K562 (cell line): Measurements from ENCODE around the gene FANCG. TPM values are rescaled to one million over a fixed set of nuclear protein-coding genes. Genes with fewer than 3 reads are reported as not detected.

Experiments used
- AFF1 ChIP-seq, 2 experiments: fragments of 450-650 bp; IDR thresholded peaks; 2 replicates each; pipeline ENCODE4 v1.6.1; 2018; ENCODE audit warnings: mild to moderate bottlenecking in 2 of 2, low read depth in 1 of 2; ENCODE audit not compliant: partially characterized antibody in 2 of 2
- C11orf30 ChIP-seq: fragments of 450-650 bp; IDR thresholded peaks from 2 replicates; pipeline ENCODE4 v1.6.1; 2016; ENCODE audit warnings: low read depth, mild to moderate bottlenecking
- CAMTA2 ChIP-seq: fragments of 250-450 bp; sonication (Bioruptor Pico); conservative IDR thresholded peaks from 2 replicates; pipeline ENCODE4 v1.5.1; 2022
- CBFB ChIP-seq: sonication (generic); formaldehyde crosslinking; IDR thresholded peaks from 2 replicates; pipeline ENCODE4 v1.4.0; 2020; ENCODE audit warnings: mild to moderate bottlenecking, missing genetic modification reagents
- COPS2 ChIP-seq: fragments of 450-650 bp; conservative IDR thresholded peaks from 2 replicates; pipeline ENCODE4 v1.6.1; 2016; ENCODE audit warnings: mild to moderate bottlenecking, moderate library complexity
- CSDE1 ChIP-seq, 2 experiments: fragments of 450-650 bp; IDR thresholded peaks; 2 replicates each; pipeline ENCODE4 v1.6.1; 2016; ENCODE audit warnings: mild to moderate bottlenecking in 1 of 2
- E4F1 ChIP-seq: fragments of 250-450 bp; sonication (Bioruptor Pico); IDR thresholded peaks from 2 replicates; pipeline ENCODE4 v1.5.0; 2021; ENCODE audit warnings: mild to moderate bottlenecking, borderline replicate concordance
- ETS1 ChIP-seq: conservative IDR thresholded peaks from 2 replicates; pipeline ENCODE4 v1.6.1; 2011; ENCODE audit warnings: low read depth, mild to moderate bottlenecking, low read length; ENCODE audit not compliant: control insufficient read depth
- ETV5 ChIP-seq: sonication (generic); formaldehyde crosslinking; IDR thresholded peaks from 2 replicates; pipeline ENCODE4 v1.4.0; 2020; ENCODE audit warnings: low read depth, mild to moderate bottlenecking, missing genetic modification reagents
- GATAD2A ChIP-seq: fragments of 450-650 bp; IDR thresholded peaks from 2 replicates; pipeline ENCODE4 v1.6.1; 2017
- IFI16 ChIP-seq: fragments of 250-450 bp; sonication (Bioruptor Pico); IDR thresholded peaks from 2 replicates; pipeline ENCODE4 v2.1.2; 2022; ENCODE audit warnings: mild to moderate bottlenecking, inconsistent platforms
- MCM7 ChIP-seq, 2 experiments: fragments of 450-650 bp; IDR thresholded peaks; 2 replicates each; pipeline ENCODE4 v1.6.1; 2016 to 2018
- MYBL2 ChIP-seq, 2 experiments: fragments of 450-650 bp in 1 of 2; sonication (generic) in 1 of 2; formaldehyde crosslinking in 1 of 2; IDR thresholded peaks; 2 replicates each; pipeline versions ENCODE4 v1.6.1 to v1.8.1; 2017 to 2022; ENCODE audit warnings: borderline replicate concordance in 1 of 2, inconsistent platforms in 1 of 2, low read depth in 1 of 2, mild to moderate bottlenecking in 1 of 2, missing genetic modification reagents in 1 of 2, moderate library complexity in 1 of 2
- POLR2AphosphoS2 ChIP-seq: IDR thresholded peaks from 2 replicates; pipeline ENCODE4 v1.6.1; 2012; ENCODE audit warnings: low read length, improper control_type of control experiment
- SETDB1 ChIP-seq: IDR thresholded peaks from one replicate; pipeline ENCODE4 v1.6.1; 2012; ENCODE audit warnings: low read length, control low read depth, inconsistent platforms
- SUPT5H ChIP-seq: fragments of 450-650 bp; IDR thresholded peaks from 2 replicates; pipeline ENCODE4 v1.6.1; 2016
- THRB ChIP-seq: fragments of 450-650 bp; formaldehyde crosslinking; conservative IDR thresholded peaks from 2 replicates; pipeline ENCODE4 v1.4.0; 2022; ENCODE audit warnings: mild to moderate bottlenecking, missing genetic modification characterization
- ZNF12 ChIP-seq: sonication (generic); formaldehyde crosslinking; IDR thresholded peaks from 2 replicates; pipeline ENCODE4 v1.4.0; 2020; ENCODE audit warnings: mild to moderate bottlenecking, missing genetic modification reagents
- ZNF445 ChIP-seq: fragments of 250-450 bp; sonication (Bioruptor Pico); IDR thresholded peaks from 2 replicates; pipeline ENCODE4 v1.4.0; 2020; ENCODE audit warnings: low read depth, mild to moderate bottlenecking, moderate library complexity
- polyA plus RNA-seq, 8 experiments: library from polyadenylated mRNA; depleted of rRNA in 4 of 8; stranded (reverse) in 5 of 8; unstranded in 3 of 8; fragments of >200 nt; fragmentation: Nextera tagmentation in 2 of 8; fragmentation: Illumina TruSeq in 1 of 8; extraction: Ambion mirVana in 2 of 8; extraction: Trizol in 1 of 8; gene quantifications; 2 replicates each; pipeline versions ENCODE4 v1.2.1 to v1.2.3, GENCODE V29; 2011 to 2014; ENCODE audit warnings: inconsistent platforms in 1 of 8, missing spikeins in 1 of 8
- total RNA-seq, 7 experiments: library from RNA; depleted of rRNA in 6 of 7; stranded (reverse); fragments of >200 nt in 6 of 7; fragmentation: Illumina TruSeq in 2 of 7; extraction: Trizol in 2 of 7; gene quantifications; 2 replicates each; pipeline versions ENCODE4 v1.2.1 to v1.2.3, GENCODE V29; 2011 to 2021; ENCODE audit warnings: low replicate concordance in 1 of 7

The FANCG gene
- total and polyA plus RNA-seq, 9 of the 15 experiments (the other 6 are each of a cell fraction or from before 2014, with no cell fraction given): 7.5 to 43.9 (median 31.0) TPM

- no peak for TF ChIP-seq THRB (CRISPR knock-in tag)
- no peak for TF ChIP-seq MYBL2 (IDR thresholded peaks at IDR 0.05; ENCODE audit: low read depth)
- TF ChIP-seq MYBL2 (CRISPR knock-in tag; IDR thresholded peaks at IDR 0.05; ENCODE audit: borderline replicate concordance): no peak
- no peak for TF ChIP-seq COPS2
- no peak for TF ChIP-seq ZNF12 (CRISPR knock-in tag)
- 0 out of 2 replicates have a peak, but pooled peaks have one; percentile 78 for TF ChIP-seq POLR2AphosphoS2
- no peak for TF ChIP-seq IFI16 (CRISPR knock-in tag)
- peak; percentile 14; the same call in 1 of the 2 replicates for TF ChIP-seq ZNF445 (CRISPR knock-in tag)
- TF ChIP-seq ETV5 (CRISPR knock-in tag): peak; percentile 24; the same call in 1 of the 2 replicates
- TF ChIP-seq SUPT5H: peak; percentile 59
- no peak for TF ChIP-seq SETDB1
- peak; percentile 66 for TF ChIP-seq C11orf30
- no peak for TF ChIP-seq E4F1
- peak in 1 of 2 experiments; percentile 73 for TF ChIP-seq AFF1 (IDR thresholded peaks at IDR 0.05; ENCODE audit: low read depth in 1 of 2, partially characterized antibody in 2 of 2)
- TF ChIP-seq ETS1: peak; percentile 31; the same call in 1 of the 2 replicates
- TF ChIP-seq CBFB (CRISPR knock-in tag): no peak
- TF ChIP-seq CAMTA2: no peak
- no peak for TF ChIP-seq GATAD2A
- no peak for TF ChIP-seq MCM7 (IDR thresholded peaks at IDR 0.05)
- no peak for TF ChIP-seq CSDE1 (IDR thresholded peaks at IDR 0.05)
Observed at GRCh38 chr9:35079426-35080341, at the start of gene FANCG (continued).
